K562 (cell line): ENCODE results near the gene EXT2. TPM values are rescaled to one million over a fixed set of nuclear protein-coding genes. Genes with fewer than 3 reads are reported as not detected.

Source experiments
- CHD2 ChIP-seq: IDR thresholded peaks from 2 replicates; pipeline ENCODE4 v1.6.1; 2011; ENCODE audit warnings: low read depth, low read length
- RBM17 ChIP-seq: fragments of 200-400 bp; formaldehyde crosslinking; IDR thresholded peaks from 2 replicates; pipeline ENCODE4 v1.6.1; 2017; ENCODE audit warnings: low read depth, mild to moderate bottlenecking, low read length, borderline replicate concordance
- SMARCA4 ChIP-seq: fragments of 450-650 bp; IDR thresholded peaks from 2 replicates; pipeline ENCODE4 v1.6.1; 2016
- TAL1 ChIP-seq: fragments of 450-650 bp; IDR thresholded peaks from 2 replicates; pipeline ENCODE4 v1.6.1; 2016; ENCODE audit warnings: mild to moderate bottlenecking
- TGIF2 ChIP-seq: sonication (generic); formaldehyde crosslinking; IDR thresholded peaks from 2 replicates; pipeline ENCODE4 v1.8.1; 2022; ENCODE audit warnings: mild to moderate bottlenecking, missing genetic modification reagents, moderate library complexity
- THRA ChIP-seq: fragments of 450-650 bp; IDR thresholded peaks from 2 replicates; pipeline ENCODE4 v1.6.1; 2017; ENCODE audit warnings: mild to moderate bottlenecking, moderate library complexity
- ZBTB33 ChIP-seq: sonication (generic); formaldehyde crosslinking; IDR thresholded peaks from 2 replicates; pipeline ENCODE4 v1.8.1; 2023; ENCODE audit warnings: mild to moderate bottlenecking, missing genetic modification reagents
- polyA plus RNA-seq, 8 experiments: library from polyadenylated mRNA; depleted of rRNA in 4 of 8; stranded (reverse) in 5 of 8; unstranded in 3 of 8; fragments of >200 nt; fragmentation: Nextera tagmentation in 2 of 8; fragmentation: Illumina TruSeq in 1 of 8; extraction: Ambion mirVana in 2 of 8; extraction: Trizol in 1 of 8; gene quantifications; 2 replicates each; pipeline versions ENCODE4 v1.2.1 to v1.2.3, GENCODE V29; 2011 to 2014; ENCODE audit warnings: inconsistent platforms in 1 of 8, missing spikeins in 1 of 8
- total RNA-seq, 7 experiments: library from RNA; depleted of rRNA in 6 of 7; stranded (reverse); fragments of >200 nt in 6 of 7; fragmentation: Illumina TruSeq in 2 of 7; extraction: Trizol in 2 of 7; gene quantifications; 2 replicates each; pipeline versions ENCODE4 v1.2.1 to v1.2.3, GENCODE V29; 2011 to 2021; ENCODE audit warnings: low replicate concordance in 1 of 7
- TF ChIP-seq, protein P1 (sequence below), 2 experiments: fragments of 450-650 bp; formaldehyde crosslinking in 1 of 2; IDR thresholded peaks; 2 replicates each; pipeline versions ENCODE4 v1.4.0 to v1.6.1; 2014 to 2020; ENCODE audit warnings: mild to moderate bottlenecking in 2 of 2, borderline replicate concordance in 1 of 2, low read depth in 1 of 2
- TF ChIP-seq, protein P2 (sequence below): fragments of 250-450 bp; sonication (Bioruptor Pico); IDR thresholded peaks from 2 replicates; pipeline ENCODE4 v1.4.0; 2020; ENCODE audit warnings: mild to moderate bottlenecking, moderate library complexity

Gene EXT2
- total and polyA plus RNA-seq, 9 of the 15 experiments (the other 6 are each of a cell fraction or from before 2014, with no cell fraction given), result 7.5 to 52.1 (median 38.1) TPM

DNA sequence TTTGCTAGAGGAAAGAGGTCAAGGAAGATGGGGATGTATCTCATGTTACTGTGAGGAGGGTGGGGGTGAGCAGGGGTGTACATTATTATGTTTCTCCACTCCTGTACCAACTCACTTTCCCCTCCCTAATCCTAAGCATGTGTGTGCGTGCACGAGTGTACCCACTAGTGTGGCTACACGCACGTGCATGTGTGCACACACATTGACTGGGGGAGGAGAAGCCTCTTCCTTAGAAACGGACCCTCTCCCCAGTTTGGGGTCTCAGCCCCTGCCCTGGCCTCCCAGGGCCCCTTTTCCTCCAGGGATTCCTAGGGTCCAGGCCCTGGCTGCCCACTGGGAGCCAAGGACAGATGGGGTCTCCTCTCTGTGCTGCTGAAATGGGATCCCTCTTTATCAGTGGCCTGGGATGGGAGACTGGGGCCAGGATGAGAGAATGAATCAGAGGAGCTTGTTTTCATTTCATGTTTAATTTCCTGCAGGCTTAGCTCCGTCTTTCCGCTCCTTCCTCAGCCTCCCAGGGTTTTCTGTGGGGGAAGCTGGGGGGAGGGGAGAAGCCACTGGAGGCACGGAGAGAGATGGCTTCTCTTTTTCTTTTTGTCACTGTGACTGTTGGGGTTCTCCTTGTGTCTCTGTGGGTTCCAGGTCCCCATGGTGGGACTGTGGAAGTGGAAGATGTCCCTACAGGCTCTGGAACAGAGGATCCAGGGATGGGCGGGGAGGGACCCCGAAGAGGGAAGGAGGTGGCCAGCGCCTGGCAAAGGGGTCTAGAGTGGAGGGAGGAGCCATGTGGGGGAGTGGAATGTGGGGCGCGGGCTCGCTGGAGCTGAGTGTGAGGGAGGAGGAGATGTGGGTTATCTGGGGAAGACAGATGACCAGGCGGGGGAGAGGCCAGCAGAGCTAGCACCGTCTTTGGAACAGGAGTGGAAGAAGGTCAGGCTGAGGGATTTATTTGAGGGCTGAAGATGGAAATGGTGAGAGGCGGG is 174.2 kb downstream of the EXT2 start (continued):
- TF ChIP-seq, protein P1, sequence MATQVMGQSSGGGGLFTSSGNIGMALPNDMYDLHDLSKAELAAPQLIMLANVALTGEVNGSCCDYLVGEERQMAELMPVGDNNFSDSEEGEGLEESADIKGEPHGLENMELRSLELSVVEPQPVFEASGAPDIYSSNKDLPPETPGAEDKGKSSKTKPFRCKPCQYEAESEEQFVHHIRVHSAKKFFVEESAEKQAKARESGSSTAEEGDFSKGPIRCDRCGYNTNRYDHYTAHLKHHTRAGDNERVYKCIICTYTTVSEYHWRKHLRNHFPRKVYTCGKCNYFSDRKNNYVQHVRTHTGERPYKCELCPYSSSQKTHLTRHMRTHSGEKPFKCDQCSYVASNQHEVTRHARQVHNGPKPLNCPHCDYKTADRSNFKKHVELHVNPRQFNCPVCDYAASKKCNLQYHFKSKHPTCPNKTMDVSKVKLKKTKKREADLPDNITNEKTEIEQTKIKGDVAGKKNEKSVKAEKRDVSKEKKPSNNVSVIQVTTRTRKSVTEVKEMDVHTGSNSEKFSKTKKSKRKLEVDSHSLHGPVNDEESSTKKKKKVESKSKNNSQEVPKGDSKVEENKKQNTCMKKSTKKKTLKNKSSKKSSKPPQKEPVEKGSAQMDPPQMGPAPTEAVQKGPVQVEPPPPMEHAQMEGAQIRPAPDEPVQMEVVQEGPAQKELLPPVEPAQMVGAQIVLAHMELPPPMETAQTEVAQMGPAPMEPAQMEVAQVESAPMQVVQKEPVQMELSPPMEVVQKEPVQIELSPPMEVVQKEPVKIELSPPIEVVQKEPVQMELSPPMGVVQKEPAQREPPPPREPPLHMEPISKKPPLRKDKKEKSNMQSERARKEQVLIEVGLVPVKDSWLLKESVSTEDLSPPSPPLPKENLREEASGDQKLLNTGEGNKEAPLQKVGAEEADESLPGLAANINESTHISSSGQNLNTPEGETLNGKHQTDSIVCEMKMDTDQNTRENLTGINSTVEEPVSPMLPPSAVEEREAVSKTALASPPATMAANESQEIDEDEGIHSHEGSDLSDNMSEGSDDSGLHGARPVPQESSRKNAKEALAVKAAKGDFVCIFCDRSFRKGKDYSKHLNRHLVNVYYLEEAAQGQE (IDR thresholded peaks at IDR 0.05; ENCODE audit: borderline replicate concordance), result peak; percentile 17; the same call in 1 of the 2 replicates
- TF ChIP-seq, protein P1 (CRISPR knock-in tag; IDR thresholded peaks at IDR 0.05; ENCODE audit: low read depth), result no peak
- TF ChIP-seq TGIF2 (CRISPR knock-in tag) (no peak), ZBTB33 (CRISPR knock-in tag) (no peak), SMARCA4 (peak; percentile 99), THRA (no peak), TAL1 (peak; percentile 95), RBM17 (no peak), CHD2 (no peak)
- TF ChIP-seq, protein P2, sequence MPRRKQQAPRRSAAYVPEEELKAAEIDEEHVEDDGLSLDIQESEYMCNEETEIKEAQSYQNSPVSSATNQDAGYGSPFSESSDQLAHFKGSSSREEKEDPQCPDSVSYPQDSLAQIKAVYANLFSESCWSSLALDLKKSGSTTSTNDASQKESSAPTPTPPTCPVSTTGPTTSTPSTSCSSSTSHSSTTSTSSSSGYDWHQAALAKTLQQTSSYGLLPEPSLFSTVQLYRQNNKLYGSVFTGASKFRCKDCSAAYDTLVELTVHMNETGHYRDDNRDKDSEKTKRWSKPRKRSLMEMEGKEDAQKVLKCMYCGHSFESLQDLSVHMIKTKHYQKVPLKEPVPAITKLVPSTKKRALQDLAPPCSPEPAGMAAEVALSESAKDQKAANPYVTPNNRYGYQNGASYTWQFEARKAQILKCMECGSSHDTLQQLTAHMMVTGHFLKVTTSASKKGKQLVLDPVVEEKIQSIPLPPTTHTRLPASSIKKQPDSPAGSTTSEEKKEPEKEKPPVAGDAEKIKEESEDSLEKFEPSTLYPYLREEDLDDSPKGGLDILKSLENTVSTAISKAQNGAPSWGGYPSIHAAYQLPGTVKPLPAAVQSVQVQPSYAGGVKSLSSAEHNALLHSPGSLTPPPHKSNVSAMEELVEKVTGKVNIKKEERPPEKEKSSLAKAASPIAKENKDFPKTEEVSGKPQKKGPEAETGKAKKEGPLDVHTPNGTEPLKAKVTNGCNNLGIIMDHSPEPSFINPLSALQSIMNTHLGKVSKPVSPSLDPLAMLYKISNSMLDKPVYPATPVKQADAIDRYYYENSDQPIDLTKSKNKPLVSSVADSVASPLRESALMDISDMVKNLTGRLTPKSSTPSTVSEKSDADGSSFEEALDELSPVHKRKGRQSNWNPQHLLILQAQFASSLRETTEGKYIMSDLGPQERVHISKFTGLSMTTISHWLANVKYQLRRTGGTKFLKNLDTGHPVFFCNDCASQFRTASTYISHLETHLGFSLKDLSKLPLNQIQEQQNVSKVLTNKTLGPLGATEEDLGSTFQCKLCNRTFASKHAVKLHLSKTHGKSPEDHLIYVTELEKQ (CRISPR knock-in tag), result no peak
